NOMO-1 (cell line): Measurements from ENCODE around the gene CARM1.
A peak's percentile ranks its signal among the peaks of the same experiment; 100 is the strongest.
"Not testable (repeated sequence)": the region's sequence is repeated elsewhere in the genome, so short reads cannot be mapped to it uniquely, and the experiment has no call there.

ENCODE experiments used
- DNase-seq, 2 experiments: peaks; one replicate each; lab custom pipeline; 2025; ENCODE audit not compliant: unreplicated experiment in 2 of 2; lab: John Stamatoyannopoulos, UW

Gene CARM1

GRCh38 chr19:10870955-10871603, at the start of gene CARM1:
TSS of gene CARM1 (plus strand) at chr19:10871553. CDS start at chr19:10871703, 150 bp downstream.
- peak; percentile 98 to 100 for DNase-seq

GRCh38 chr19:10823690-10824089, 47.7 kb upstream of the CARM1 start:
- DNase-seq: no peak

GRCh38 chr19:10826231-10826630, 45.1 kb upstream of the CARM1 start:
- no peak for DNase-seq

GRCh38 chr19:10826846-10827245, 44.5 kb upstream of the CARM1 start:
- DNase-seq: no peak

- no peak for DNase-seq
Observed at GRCh38 chr19:10828981-10829821, 42.2 kb upstream of the CARM1 start.

GRCh38 chr19:10829967-10830366, 41.4 kb upstream of the CARM1 start:
- DNase-seq: no peak

- no peak for DNase-seq
Observed at GRCh38 chr19:10830370-10830769, 41.0 kb upstream of the CARM1 start.

GRCh38 chr19:10830931-10831779, 40.2 kb upstream of the CARM1 start:
- DNase-seq: no peak

GRCh38 chr19:10831987-10832938, 39.1 kb upstream of the CARM1 start:
- DNase-seq: no peak

- no peak for DNase-seq
Observed at GRCh38 chr19:10832939-10833296, 38.4 kb upstream of the CARM1 start.

- no peak for DNase-seq
Observed at GRCh38 chr19:10835089-10835753, 36.1 kb upstream of the CARM1 start.

GRCh38 chr19:10835754-10836478, 35.4 kb upstream of the CARM1 start, which contains the start of gene TMED1:
TSS of gene TMED1 (minus strand) at chr19:10836212. CDS start at chr19:10836191, 21 bp downstream.
- peak; percentile 94 to 99 for DNase-seq

GRCh38 chr19:10836479-10837330, 34.6 kb upstream of the CARM1 start:
- peak; percentile 88 to 96 for DNase-seq

- DNase-seq: not testable (repeated sequence)
Observed at GRCh38 chr19:10837649-10838048, 33.7 kb upstream of the CARM1 start.

GRCh38 chr19:10838377-10838776, 33.0 kb upstream of the CARM1 start:
- DNase-seq: no peak

GRCh38 chr19:10839114-10840050, 32.0 kb upstream of the CARM1 start:
- no peak for DNase-seq

- DNase-seq: no peak
Observed at GRCh38 chr19:10842788-10843187, 28.6 kb upstream of the CARM1 start.
